Activated CD4-positive, alpha-beta T cell treated with anti-CD3 and anti-CD28 coated beads, Interleukin-2, amount 50 U/mL, for 16 hours (primary cell): Measurements from ENCODE around the gene TSPAN5.
A peak's percentile ranks its signal among the peaks of the same experiment; 100 is the strongest.

ENCODE experiments used
- DNase-seq: peaks from one replicate; pipeline ENCODE4 v3.0.0-alpha.2; 2020

The TSPAN5 gene

GRCh38 chr4:98514741-98515469, 143.5 kb downstream of the TSPAN5 start:
- DNase-seq = no peak

DNA sequence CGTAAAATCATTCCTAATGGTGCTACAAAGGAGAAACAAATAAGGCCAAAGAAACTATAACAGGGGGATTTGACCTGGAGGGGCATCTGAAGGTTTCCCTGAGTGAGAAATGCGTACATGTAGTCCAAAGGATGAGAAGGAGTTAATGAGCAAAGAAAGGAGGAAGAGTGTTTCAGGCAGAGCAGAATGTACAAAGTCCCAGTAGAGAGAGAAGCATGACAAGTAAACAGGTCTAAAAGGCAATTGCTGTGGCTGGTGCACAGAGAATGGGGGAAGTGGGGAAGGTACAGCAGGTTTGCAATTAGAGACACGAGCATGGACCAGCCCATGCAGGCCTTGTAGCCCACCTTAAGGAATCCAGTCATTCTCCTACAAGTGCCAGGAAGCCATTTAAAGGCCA, 145.5 kb downstream of the TSPAN5 start:
- no peak for DNase-seq

- peak; percentile 83 for DNase-seq
Observed at GRCh38 chr4:98510757-98511517, 147.5 kb downstream of the TSPAN5 start.

DNA sequence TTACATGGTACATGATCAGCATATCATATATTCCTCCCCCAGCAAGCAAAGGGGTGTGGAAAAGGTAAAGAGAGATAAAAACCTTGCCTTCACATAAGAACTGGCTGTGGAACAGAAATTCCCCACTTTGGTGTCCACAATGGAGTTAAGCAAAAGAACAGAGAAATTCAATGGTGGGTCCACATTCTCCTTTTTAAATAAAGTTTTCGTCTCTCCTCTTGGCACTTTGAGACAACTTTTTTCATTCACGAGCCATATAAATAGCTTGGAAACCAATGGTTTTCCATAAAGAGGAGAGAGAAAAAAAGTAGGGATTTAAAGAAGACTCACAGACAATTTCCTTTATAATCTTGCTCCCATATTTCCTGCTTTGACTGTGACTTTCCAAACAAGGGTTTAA, 148.1 kb downstream of the TSPAN5 start:
- DNase-seq = no peak

GRCh38 chr4:98509721-98510120, 148.7 kb downstream of the TSPAN5 start:
- no peak for DNase-seq

GRCh38 chr4:98508829-98509598, 149.4 kb downstream of the TSPAN5 start:
- no peak for DNase-seq

- DNase-seq = no peak
Observed at GRCh38 chr4:98508248-98508647, 150.2 kb downstream of the TSPAN5 start.

- no peak for DNase-seq
Observed at GRCh38 chr4:98507299-98507698, 151.1 kb downstream of the TSPAN5 start.

DNA sequence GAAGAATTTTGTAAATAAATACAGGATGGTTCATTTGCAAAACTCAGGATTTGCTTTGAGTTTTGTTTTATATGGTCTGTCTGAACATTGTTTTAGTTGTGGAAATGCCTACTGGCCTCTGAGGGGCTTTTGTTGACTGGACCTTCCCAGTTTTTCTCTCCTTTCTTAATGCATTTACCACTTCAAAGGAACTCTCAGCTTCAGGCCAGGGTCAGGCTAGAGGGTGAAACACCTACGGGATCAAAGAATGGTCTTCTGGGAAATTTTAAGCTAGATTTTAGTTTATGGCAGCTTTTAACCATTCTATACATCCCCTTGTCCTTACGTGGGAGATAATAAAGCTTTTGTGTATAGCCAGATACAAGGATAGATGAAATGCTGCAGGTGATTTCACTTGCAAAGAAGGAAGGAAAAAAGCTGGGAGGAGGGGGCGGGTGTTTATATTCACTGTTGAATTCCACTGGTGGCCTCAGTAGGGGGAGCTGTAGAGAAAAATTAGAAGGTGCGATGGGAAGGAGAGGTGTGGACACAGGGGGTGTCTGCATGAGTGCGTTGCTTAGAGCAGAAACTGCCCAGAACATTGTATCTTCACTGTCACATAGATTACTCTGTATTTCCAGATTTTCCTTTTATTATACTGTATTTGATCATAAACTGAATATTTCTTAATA, 151.8 kb downstream of the TSPAN5 start:
- DNase-seq = no peak

- no peak for DNase-seq
Observed at GRCh38 chr4:98505992-98506391, 152.4 kb downstream of the TSPAN5 start.

DNA sequence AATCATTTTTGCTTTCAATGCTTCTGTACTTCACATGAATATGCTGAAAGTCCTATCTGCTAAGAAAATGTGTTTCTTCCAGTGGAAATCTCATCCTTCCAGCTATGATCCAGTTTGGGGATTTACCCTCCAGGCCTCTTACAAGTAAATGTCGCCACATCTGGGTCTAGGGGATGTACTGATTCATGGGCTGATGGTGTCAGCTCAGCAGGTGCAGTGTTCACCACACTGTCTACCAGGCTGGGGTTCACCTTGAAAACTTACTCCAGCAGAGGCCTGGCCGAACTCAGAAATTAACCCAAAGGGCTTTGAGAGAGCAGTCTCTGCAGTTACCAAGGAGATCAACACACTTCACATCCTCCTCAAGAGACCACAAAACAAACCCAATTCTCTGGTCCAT, 154.3 kb downstream of the TSPAN5 start:
- DNase-seq = no peak

- no peak for DNase-seq
Observed at GRCh38 chr4:98503676-98504075, 154.7 kb downstream of the TSPAN5 start.

GRCh38 chr4:98502624-98503023, 155.8 kb downstream of the TSPAN5 start:
- DNase-seq = no peak

- DNase-seq = no peak
Observed at GRCh38 chr4:98502031-98502430, 156.4 kb downstream of the TSPAN5 start.

DNA sequence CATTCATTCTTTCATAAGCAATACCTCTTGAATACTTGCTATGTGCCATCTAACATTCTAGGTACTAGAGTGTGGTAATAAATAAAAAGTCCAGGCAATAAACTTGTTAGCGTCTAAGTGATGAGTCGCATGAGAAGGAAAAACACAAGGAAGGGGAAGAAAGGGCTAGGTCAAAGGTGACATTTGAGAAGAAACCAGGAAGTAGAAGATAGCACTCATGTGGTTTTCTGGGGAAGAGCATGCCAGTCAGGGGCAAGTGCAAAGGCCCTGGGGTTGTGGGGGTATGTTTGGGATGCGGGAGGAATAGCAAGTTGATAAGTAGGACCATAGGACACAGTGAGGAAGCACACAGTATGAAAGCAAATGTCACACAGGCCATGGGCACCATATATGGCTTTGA, 157.0 kb downstream of the TSPAN5 start:
- DNase-seq = no peak

- no peak for DNase-seq
Observed at GRCh38 chr4:98498774-98499173, 159.6 kb downstream of the TSPAN5 start.

GRCh38 chr4:98496152-98496845, 162.1 kb downstream of the TSPAN5 start:
- no peak for DNase-seq

DNA sequence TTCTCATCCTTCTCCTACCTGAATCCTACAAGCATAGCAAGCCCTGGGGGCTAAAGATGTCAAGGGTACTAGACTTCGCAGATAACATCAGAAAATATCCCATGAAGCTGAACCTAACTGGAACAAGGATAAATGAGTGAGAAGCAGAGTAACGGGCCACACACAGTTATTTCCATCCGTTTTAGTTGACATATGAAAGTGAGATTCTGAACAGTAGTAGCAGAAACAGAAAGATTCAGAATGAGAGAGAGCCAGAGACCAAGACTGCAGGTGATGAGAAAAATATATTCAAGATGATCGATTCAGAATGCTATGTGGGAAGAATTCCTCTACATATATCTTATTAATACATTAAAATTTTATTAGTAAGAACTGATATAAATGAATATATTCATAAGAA, 165.1 kb downstream of the TSPAN5 start:
- peak; percentile 57 for DNase-seq

DNA sequence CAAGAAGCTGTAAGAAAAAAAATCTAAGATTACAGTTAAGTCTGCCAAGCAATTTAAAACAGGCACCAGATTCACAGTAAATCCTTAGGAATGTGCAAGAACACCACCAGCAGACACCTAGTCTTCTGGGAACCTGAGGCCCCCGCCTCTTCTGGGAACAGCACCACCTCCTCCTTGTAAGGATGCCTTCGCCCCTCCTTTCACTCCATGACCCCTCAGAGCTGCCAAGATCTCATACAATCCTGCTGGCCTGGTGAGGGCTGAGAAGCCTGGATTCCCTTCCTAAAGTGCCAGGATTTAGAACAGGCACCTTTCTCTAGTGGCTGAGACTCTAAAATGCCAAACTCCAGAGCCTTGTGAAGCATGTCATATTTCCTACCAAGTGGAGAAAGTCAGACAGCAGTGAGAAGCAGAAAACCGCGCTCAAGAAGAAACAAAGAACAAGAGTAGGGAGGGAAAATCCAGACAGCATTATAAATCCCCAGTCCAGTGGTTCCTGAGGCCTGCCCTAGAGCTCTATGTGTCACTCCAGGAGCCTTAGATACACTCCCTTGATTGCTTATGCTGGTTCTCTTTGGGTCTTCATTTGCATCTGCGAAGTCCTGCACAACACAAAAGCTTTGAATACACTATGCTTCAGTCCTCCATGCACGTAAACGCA, 166.4 kb downstream of the TSPAN5 start:
- no peak for DNase-seq

DNA sequence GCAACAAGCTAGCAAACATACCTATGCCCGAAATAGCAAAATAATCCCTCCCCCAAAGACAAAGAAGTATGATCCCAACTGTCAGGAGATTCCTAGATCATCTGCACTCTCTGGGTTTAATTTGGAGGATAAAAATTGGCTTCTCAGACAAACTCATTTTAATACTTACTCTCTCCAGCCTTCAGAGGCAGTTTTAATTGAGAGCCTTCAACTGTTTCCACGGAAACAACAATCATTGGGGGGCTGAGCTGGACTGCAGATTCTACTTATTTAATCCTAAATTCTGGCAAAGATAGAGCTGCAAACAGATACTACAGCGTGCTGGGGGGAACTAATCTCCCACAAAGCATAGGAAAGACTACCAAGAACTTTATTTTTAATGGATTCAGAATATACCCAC, 168.2 kb downstream of the TSPAN5 start:
- no peak for DNase-seq

DNA sequence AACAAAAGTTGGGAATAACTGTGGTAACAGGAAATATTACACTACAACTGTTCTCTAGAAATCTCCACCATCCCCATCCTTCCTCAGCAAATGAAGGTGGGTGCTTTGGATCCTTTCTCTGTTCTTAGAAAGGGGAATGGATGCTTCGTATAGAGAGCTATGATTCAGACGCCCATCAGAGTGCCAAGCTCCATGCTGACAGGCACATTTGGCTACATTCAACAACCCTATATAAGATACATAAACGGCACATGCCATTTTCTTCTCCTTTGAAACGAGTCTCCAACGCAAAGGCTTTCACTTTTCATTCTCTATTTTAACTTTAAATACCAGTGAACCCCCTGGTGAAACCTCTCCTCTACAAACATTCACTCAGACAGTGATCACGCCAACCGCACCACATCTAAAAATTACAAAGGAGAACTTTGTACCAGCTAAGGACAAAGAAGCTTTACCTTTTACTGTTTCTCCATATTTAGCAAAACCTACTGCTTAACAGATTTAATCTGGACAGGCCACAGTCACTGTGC, 172.5 kb downstream of the TSPAN5 start:
- peak; percentile 43 for DNase-seq

- DNase-seq = no peak
Observed at GRCh38 chr4:98484031-98484430, 174.4 kb downstream of the TSPAN5 start.
